Measurements from ENCODE around the gene MRPS34.

MRPS34 gene

GRCh38 chr16:1794221-1794871, 21.4 kb upstream of the MRPS34 start:
- no peak for TF ChIP-seq CTCF (conservative IDR thresholded peaks at IDR 0.05)
- no peak for TF ChIP-seq ZFX (IDR thresholded peaks at IDR 0.05)
- no peak overlapping the region for H3K27ac ChIP-seq

GRCh38 chr16:1793578-1794220, 20.8 kb upstream of the MRPS34 start, which contains the start of gene IGFALS:
IGFALS (minus strand) TSS chr16:1793705; CDS start chr16:1793652, 53 bp downstream.
- no peak within 1 kb of the TSS for H3K27ac ChIP-seq
- TF ChIP-seq CTCF (conservative IDR thresholded peaks at IDR 0.05) (no peak), ZFX (IDR thresholded peaks at IDR 0.05) (no peak)

DNA sequence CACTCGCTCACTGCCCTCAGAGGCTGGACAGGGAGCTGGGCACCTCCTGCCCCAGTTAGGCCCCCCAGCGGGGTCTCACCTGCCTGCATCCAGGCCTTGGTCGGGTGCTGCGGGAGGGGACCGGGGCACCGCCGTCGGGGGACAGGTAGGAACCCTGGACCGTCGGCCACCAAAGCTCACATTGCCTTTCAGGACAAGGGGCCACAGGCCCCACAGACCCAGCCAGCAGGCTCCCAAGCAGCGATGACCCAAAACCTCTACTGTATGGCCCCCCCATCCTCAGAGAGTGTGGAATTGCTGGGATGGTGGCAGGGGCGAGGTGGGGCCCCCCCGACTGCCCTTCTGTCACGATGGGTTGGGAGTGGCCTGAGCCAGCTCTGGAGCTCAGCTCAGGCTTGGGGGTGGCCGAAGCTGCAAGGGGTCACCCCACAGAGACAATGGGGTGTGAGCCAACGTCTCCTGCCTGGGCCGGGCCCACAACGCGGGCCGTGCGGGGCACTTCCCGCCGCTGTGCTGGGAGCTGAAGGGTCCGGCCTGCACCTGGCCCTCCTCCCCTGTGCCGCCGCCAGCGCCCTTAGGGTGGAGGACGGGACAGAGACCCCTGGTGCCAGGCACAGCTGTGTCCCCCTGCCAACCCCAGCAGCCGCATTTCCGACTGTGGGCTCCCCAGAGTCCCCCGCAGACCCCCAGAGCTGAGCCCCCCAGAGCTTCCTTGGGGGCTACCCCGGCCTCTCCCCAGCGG, 20.1 kb upstream of the MRPS34 start:
- TF ChIP-seq ZFX (IDR thresholded peaks at IDR 0.05) (no peak), CTCF (conservative IDR thresholded peaks at IDR 0.05) (no peak)
- H3K27ac ChIP-seq = no peak overlapping the region

DNA sequence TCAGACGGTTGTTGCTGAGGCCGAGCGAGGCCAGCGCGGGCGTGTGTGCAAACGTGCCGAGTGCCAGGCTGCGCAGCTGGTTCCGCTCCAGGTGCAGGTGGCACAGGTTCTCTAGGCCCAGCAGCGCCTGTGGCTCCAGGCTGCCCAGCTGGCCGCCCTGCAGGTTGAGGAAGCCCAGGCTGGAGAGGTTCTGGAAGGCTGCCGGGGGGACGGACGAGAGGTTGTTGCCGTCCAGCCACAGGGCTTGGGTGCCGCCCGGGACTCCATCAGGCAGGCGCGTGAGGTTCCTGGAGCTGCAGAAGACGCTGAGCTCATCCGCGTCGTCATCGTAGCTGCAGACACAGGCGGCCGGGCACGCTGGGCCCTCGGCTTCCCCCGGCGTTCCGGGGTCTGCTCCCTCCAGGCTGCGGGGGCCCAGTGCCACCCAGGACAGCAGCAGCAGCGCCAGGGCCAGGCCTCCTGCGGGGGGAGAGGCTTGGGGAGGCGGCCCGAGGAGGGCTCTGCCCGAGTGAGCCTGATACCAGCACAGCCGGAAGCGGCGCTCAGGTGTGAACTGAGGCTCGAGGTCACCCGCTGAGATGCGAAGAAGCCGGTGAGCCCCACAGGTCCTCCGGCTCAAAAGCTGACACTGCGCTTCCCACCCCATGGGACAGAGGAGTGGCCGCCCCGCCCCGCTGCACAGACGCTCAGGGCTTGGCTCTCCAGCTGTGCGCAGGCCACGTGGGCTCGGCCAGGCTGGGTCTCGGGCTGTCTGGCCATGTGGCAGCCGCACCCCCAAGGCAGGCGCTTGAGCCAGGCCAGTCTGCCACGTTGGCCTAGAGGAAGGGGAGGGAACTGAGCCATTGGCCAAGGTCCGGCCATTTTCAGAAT, 19.2 kb upstream of the MRPS34 start:
- TF ChIP-seq ZFX (IDR thresholded peaks at IDR 0.05) = no peak
- no peak for TF ChIP-seq CTCF (conservative IDR thresholded peaks at IDR 0.05)
- no peak overlapping the region for H3K27ac ChIP-seq

DNA sequence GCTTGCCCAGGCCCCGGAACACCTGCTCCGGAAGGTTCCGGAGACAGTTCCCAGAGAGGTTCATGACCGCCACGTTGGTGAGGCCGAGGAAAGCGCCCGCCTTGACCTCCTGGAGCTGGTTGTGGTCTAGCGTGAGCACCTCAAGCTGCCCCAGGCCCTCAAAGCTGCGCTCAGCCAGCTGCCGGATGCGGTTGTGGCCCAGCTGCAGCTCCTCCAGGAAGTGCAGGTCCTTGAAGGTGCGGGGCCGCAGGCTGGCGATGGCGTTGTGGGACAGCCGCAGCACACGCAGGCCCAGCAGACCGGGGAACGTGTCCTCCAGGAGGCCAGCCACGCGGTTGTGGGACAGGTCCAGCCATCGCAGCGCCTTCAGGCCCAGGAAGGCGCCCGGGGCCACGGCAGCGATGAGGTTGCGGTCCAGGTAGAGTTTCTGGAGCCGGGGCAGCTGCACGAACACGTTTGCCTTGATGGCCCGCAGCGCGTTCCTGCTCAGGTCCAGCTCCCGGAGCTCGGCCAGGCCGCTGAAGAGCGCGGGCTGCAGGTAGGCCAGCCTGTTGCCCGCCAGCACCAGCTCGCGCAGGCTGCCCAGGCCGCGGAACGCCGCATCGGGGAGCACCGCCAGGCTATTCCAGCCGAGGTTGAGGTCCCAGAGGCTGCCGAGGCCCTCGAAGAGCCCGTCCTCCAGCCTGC, 18.5 kb upstream of the MRPS34 start:
- no peak overlapping the region for H3K27ac ChIP-seq
- TF ChIP-seq CTCF (conservative IDR thresholded peaks at IDR 0.05) = no peak
- TF ChIP-seq ZFX (IDR thresholded peaks at IDR 0.05) = no peak

DNA sequence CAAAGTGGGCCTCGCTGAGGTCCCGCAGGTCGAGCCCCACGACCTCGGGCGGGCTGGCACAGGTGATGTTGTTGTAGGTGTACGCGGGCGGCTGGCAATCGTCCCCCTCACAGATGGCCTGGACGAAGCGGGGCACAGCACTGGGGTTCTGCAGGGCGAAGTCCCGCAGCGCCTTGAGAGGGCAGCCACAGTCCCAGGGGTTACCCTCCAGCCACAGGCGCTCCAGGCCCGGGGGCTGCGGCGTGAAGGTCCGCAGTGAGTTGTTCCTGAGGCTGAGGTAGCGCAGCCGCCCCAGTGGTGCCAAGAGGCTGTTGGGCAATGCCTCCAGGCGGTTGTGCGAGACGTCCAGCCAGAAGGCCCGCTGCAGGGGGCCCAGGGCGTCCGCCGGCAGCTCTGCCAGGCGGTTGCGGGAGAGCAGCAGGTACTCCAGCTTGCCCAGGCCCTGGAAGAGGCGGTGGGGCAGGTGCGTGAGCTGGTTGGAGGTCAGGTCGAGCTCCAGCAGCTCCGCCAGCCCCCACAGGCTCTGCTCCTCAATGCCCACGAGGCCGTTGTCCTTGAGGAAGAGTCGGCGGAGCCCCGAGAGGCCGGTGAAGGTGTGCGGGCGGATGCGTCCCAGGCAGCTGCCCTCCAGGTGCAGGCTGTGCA, 17.8 kb upstream of the MRPS34 start:
- TF ChIP-seq CTCF (conservative IDR thresholded peaks at IDR 0.05) (no peak), ZFX (IDR thresholded peaks at IDR 0.05) (no peak)
- H3K27ac ChIP-seq = no peak overlapping the region
